Measurements from ENCODE around the gene TIMM44.

TIMM44 gene

DNA sequence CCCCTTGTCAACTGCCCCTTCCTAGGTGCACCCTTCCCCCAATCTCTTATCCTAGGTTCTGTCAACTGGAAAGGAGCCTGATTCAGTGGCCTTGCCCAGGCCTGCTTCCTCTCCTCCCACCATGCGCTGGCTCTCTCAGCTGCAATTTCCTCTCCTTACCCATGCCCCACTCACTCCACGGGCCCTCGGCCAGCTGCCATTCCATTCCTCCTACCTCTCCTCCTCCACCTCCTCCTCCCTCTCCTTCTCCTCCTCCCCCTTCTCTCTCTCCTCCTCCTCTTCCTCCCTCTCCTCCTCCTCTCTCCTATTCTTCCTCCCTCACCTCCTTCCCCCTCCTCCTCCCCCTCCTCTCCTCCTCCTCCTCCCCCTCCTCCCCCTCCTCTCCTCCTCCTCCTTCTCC lies 9.6 kb upstream of the TIMM44 start:
- no peak for DNase-seq (ENCODE audit: low spot score)
- H3K9ac ChIP-seq (ENCODE audit: low read depth, low read length, poor library complexity): no peak overlapping the region
- H2BK12ac ChIP-seq (ENCODE audit: low read length): no peak overlapping the region
- H3K4ac ChIP-seq (ENCODE audit: low read length): no peak overlapping the region
- peaks cover 0 to 2% of the 10 kb centered on the region in 2 donors for H3K4me1 ChIP-seq (ENCODE audit: control insufficient read depth in 2 of 2, insufficient read depth in 1 of 2, low read depth in 1 of 2, low read length in 2 of 2)
- H2BK15ac ChIP-seq (ENCODE audit: low read length): no peak overlapping the region
- no peak overlapping the region for H4K8ac ChIP-seq (ENCODE audit: low read depth, low read length)
- no peak overlapping the region for H2AFZ ChIP-seq (ENCODE audit: low read length)
- peaks cover 1 to 17% of the 10 kb centered on the region in 2 donors for H3K36me3 ChIP-seq (replicated peaks in 1 of 2; ENCODE audit: control insufficient read depth in 2 of 2, insufficient read depth in 2 of 2, low read length in 2 of 2)
- H3K14ac ChIP-seq (ENCODE audit: low read length): no peak overlapping the region
- no peaks in the 10 kb centered on the region for H3K27me3 ChIP-seq (ENCODE audit: control insufficient read depth in 3 of 3, insufficient read depth in 3 of 3, low read depth in 1 of 3, low read length in 3 of 3)
- peak overlapping the region; percentile 2 for H3K18ac ChIP-seq (ENCODE audit: low read length)
- no peak overlapping the region for H2BK120ac ChIP-seq (ENCODE audit: low read depth, low read length)
- no peak overlapping the region for H3K4me2 ChIP-seq (ENCODE audit: insufficient read depth, low read length, poor library complexity, severe bottlenecking)
- WGBS, 2 donors (ENCODE audit: extremely low coverage in 2 of 2, insufficient read length in 2 of 2, insufficient replicate concordance in 1 of 2): no CpG with 5 or more reads among the region's 3 CpGs
- no peaks in the 10 kb centered on the region for H3K9me3 ChIP-seq (replicated peaks in 1 of 2; ENCODE audit: control insufficient read depth in 2 of 2, insufficient read depth in 1 of 2, low read depth in 1 of 2, low read length in 2 of 2)
- H3K79me1 ChIP-seq (ENCODE audit: low read depth, low read length): no peaks in the 10 kb centered on the region
- no peak overlapping the region for H2BK5ac ChIP-seq (ENCODE audit: low read length)
- no peak overlapping the region for H4K91ac ChIP-seq (ENCODE audit: low read depth, low read length, poor library complexity)
- H2AK5ac ChIP-seq (ENCODE audit: low read depth, low read length): peak overlapping the region; percentile 35
- no peak overlapping the region for H3K4me3 ChIP-seq (ENCODE audit: low read length in 2 of 2)
- H3K23ac ChIP-seq (ENCODE audit: low read depth, low read length, poor library complexity): no peak overlapping the region
- H3K27ac ChIP-seq (replicated peaks; ENCODE audit: low read length): no peak overlapping the region

DNA sequence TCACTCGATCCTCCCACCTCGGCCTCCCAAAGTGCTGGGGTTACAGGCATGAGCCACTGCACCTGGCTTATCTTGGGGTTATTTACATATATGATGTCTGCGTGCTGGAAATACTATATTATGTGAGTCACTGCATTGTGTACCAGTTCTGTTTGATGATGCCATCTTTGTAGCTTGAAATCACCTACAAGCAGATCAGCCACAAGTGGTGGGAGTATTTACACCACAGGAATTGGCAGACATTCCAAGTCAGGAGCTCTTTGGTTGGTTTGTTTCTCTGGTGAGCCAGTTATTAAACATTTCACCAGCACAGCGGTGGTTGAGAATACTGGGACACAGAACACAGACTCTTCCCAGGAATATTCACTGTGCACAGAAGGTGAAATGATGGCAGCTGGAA lies 4.5 kb upstream of the TIMM44 start:
- H2AFZ ChIP-seq (ENCODE audit: low read length): no peak overlapping the region
- H2BK15ac ChIP-seq (ENCODE audit: low read length): no peak overlapping the region
- H3K4me2 ChIP-seq (ENCODE audit: insufficient read depth, low read length, poor library complexity, severe bottlenecking): no peak overlapping the region
- DNase-seq (ENCODE audit: low spot score): no peak
- no peak overlapping the region for H4K91ac ChIP-seq (ENCODE audit: low read depth, low read length, poor library complexity)
- no peak overlapping the region for H3K18ac ChIP-seq (ENCODE audit: low read length)
- peaks cover 0 to 2% of the 10 kb centered on the region in 2 donors for H3K4me1 ChIP-seq (ENCODE audit: control insufficient read depth in 2 of 2, insufficient read depth in 1 of 2, low read depth in 1 of 2, low read length in 2 of 2)
- H3K79me1 ChIP-seq (ENCODE audit: low read depth, low read length): no peaks in the 10 kb centered on the region
- H2AK5ac ChIP-seq (ENCODE audit: low read depth, low read length): no peak overlapping the region
- no peak overlapping the region for H3K4me3 ChIP-seq (ENCODE audit: low read length in 2 of 2)
- H3K9me3 ChIP-seq (replicated peaks in 1 of 2; ENCODE audit: control insufficient read depth in 2 of 2, insufficient read depth in 1 of 2, low read depth in 1 of 2, low read length in 2 of 2): no peaks in the 10 kb centered on the region
- H2BK5ac ChIP-seq (ENCODE audit: low read length): no peak overlapping the region
- H2BK12ac ChIP-seq (ENCODE audit: low read length): no peak overlapping the region
- H3K4ac ChIP-seq (ENCODE audit: low read length): no peak overlapping the region
- no peak overlapping the region for H2BK120ac ChIP-seq (ENCODE audit: low read depth, low read length)
- H3K27me3 ChIP-seq (ENCODE audit: control insufficient read depth in 3 of 3, insufficient read depth in 3 of 3, low read depth in 1 of 3, low read length in 3 of 3): no peaks in the 10 kb centered on the region
- no peak overlapping the region for H3K27ac ChIP-seq (replicated peaks; ENCODE audit: low read length)
- H3K9ac ChIP-seq (ENCODE audit: low read depth, low read length, poor library complexity): no peak overlapping the region
- no peak overlapping the region for H3K23ac ChIP-seq (ENCODE audit: low read depth, low read length, poor library complexity)
- WGBS, 2 donors (ENCODE audit: extremely low coverage in 2 of 2, insufficient read length in 2 of 2, insufficient replicate concordance in 1 of 2): no CpG with 5 or more reads among the region's 4 CpGs
- peaks cover 0 to 5% of the 10 kb centered on the region in 2 donors for H3K36me3 ChIP-seq (replicated peaks in 1 of 2; ENCODE audit: control insufficient read depth in 2 of 2, insufficient read depth in 2 of 2, low read length in 2 of 2)
- no peak overlapping the region for H4K8ac ChIP-seq (ENCODE audit: low read depth, low read length)
- H3K14ac ChIP-seq (ENCODE audit: low read length): no peak overlapping the region

DNA sequence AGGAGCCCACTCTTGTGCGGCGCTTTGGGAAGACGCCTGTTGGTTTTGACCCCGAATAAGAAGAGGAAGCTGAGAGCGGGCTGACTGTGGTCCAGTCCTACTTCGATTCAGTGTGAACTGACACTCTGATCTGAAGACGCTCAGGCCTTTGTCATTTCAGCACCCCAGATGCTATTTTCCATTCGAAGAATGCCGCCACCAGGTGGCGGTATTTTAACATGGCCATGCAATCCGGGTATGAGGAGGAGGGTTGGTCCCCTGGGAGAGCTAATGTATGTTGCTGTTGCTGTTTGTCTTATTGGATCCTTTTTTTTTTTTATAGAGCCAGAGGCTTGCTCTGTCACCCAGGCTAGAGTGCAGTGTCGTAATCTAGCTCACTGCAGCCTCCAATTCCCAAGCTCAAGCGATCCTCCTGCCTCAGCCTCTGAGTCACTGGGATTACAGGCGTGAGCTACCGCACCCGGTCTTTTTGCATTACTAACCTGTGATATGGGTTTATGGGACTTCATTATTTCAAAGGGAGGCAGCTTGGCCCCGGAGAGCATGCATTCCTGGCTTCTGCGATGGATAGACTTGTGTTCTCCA lies 803 bp upstream of the TIMM44 start:
- Histone ChIP-seq H3K4me1 (ENCODE audit: control insufficient read depth in 2 of 2, insufficient read depth in 1 of 2, low read depth in 1 of 2, low read length in 2 of 2) (peaks cover 0 to 3% of the 10 kb centered on the region in 2 donors), H2BK5ac (ENCODE audit: low read length) (no peak overlapping the region), H4K91ac (ENCODE audit: low read depth, low read length, poor library complexity) (no peak overlapping the region), H3K14ac (ENCODE audit: low read length) (no peak overlapping the region), H2AFZ (ENCODE audit: low read length) (peak overlapping the region; percentile 93), H3K27me3 (ENCODE audit: control insufficient read depth in 3 of 3, insufficient read depth in 3 of 3, low read depth in 1 of 3, low read length in 3 of 3) (no peaks in the 10 kb centered on the region), H3K36me3 (replicated peaks in 1 of 2; ENCODE audit: control insufficient read depth in 2 of 2, insufficient read depth in 2 of 2, low read length in 2 of 2) (peaks cover 15 to 34% of the 10 kb centered on the region in 2 donors), H3K18ac (ENCODE audit: low read length) (no peak overlapping the region), H2BK12ac (ENCODE audit: low read length) (no peak overlapping the region), H3K23ac (ENCODE audit: low read depth, low read length, poor library complexity) (no peak overlapping the region), H3K9ac (ENCODE audit: low read depth, low read length, poor library complexity) (peak overlapping the region; percentile 27), H2BK120ac (ENCODE audit: low read depth, low read length) (peak overlapping the region; percentile 29), H3K4me2 (ENCODE audit: insufficient read depth, low read length, poor library complexity, severe bottlenecking) (peak overlapping the region; percentile 72), H3K79me1 (ENCODE audit: low read depth, low read length) (peaks cover 7% of the 10 kb centered on the region), H3K4ac (ENCODE audit: low read length) (no peak overlapping the region), H3K27ac (replicated peaks; ENCODE audit: low read length) (peak overlapping the region; percentile 18), H2BK15ac (ENCODE audit: low read length) (peak overlapping the region; percentile 21), H2AK5ac (ENCODE audit: low read depth, low read length) (no peak overlapping the region), H3K4me3 (ENCODE audit: low read length in 2 of 2) (peak overlapping the region; percentile 84 to 92), H3K9me3 (replicated peaks in 1 of 2; ENCODE audit: control insufficient read depth in 2 of 2, insufficient read depth in 1 of 2, low read depth in 1 of 2, low read length in 2 of 2) (no peaks in the 10 kb centered on the region), H4K8ac (ENCODE audit: low read depth, low read length) (no peak overlapping the region)
- peak; percentile 89 for DNase-seq (ENCODE audit: low spot score)
- no CpG with 5 or more reads among the region's 18 CpGs for WGBS, 2 donors (ENCODE audit: extremely low coverage in 2 of 2, insufficient read length in 2 of 2, insufficient replicate concordance in 1 of 2)

DNA sequence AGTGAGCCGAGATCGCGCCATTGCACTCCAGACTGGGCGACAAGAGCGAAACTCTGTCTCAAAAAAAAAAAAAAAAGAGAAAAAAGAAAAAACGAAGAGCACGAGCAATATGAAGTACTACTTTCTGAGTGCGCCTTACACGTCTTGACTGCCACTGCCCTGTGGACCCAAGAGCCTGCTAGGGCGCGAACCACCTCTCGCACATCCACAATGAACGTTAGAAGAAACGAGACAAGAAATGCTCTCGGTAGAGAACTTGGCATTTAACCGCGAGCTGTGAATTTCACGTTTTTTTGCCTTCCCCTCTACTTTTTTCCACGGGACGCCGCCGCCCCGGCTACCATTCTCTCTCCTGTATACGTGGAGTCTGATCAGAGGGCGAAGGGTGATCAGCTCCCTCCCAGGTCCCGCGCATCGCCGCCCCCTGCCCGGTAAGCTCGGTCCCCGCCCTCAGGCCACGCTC lies 454 bp downstream of the TIMM44 start:
- H3K14ac ChIP-seq (ENCODE audit: low read length): no peak overlapping the region
- H4K91ac ChIP-seq (ENCODE audit: low read depth, low read length, poor library complexity): no peak overlapping the region
- peak overlapping the region; percentile 83 for H2BK15ac ChIP-seq (ENCODE audit: low read length)
- peaks cover 7% of the 10 kb centered on the region for H3K79me1 ChIP-seq (ENCODE audit: low read depth, low read length)
- H3K23ac ChIP-seq (ENCODE audit: low read depth, low read length, poor library complexity): peak overlapping the region; percentile 73
- peak overlapping the region; percentile 93 for H3K4me2 ChIP-seq (ENCODE audit: insufficient read depth, low read length, poor library complexity, severe bottlenecking)
- H3K4ac ChIP-seq (ENCODE audit: low read length): peak overlapping the region; percentile 84
- H3K4me3 ChIP-seq (ENCODE audit: low read length in 2 of 2): peak overlapping the region; percentile 92 to 93
- no peak for DNase-seq (ENCODE audit: low spot score)
- H2BK120ac ChIP-seq (ENCODE audit: low read depth, low read length): no peak overlapping the region
- H3K9ac ChIP-seq (ENCODE audit: low read depth, low read length, poor library complexity): peak overlapping the region; percentile 87
- H2AK5ac ChIP-seq (ENCODE audit: low read depth, low read length): peak overlapping the region; percentile 97
- WGBS, 2 donors (ENCODE audit: extremely low coverage in 2 of 2, insufficient read length in 2 of 2, insufficient replicate concordance in 1 of 2): no CpG with 5 or more reads among the region's 33 CpGs
- no peaks in the 10 kb centered on the region for H3K27me3 ChIP-seq (ENCODE audit: control insufficient read depth in 3 of 3, insufficient read depth in 3 of 3, low read depth in 1 of 3, low read length in 3 of 3)
- peak overlapping the region; percentile 80 for H3K27ac ChIP-seq (replicated peaks; ENCODE audit: low read length)
- no peak overlapping the region for H2BK12ac ChIP-seq (ENCODE audit: low read length)
- H3K36me3 ChIP-seq (replicated peaks in 1 of 2; ENCODE audit: control insufficient read depth in 2 of 2, insufficient read depth in 2 of 2, low read length in 2 of 2): peaks cover 18 to 42% of the 10 kb centered on the region in 2 donors
- peaks cover 0 to 3% of the 10 kb centered on the region in 2 donors for H3K4me1 ChIP-seq (ENCODE audit: control insufficient read depth in 2 of 2, insufficient read depth in 1 of 2, low read depth in 1 of 2, low read length in 2 of 2)
- no peaks in the 10 kb centered on the region for H3K9me3 ChIP-seq (replicated peaks in 1 of 2; ENCODE audit: control insufficient read depth in 2 of 2, insufficient read depth in 1 of 2, low read depth in 1 of 2, low read length in 2 of 2)
- H2BK5ac ChIP-seq (ENCODE audit: low read length): peak overlapping the region; percentile 60
- peak overlapping the region; percentile 95 for H3K18ac ChIP-seq (ENCODE audit: low read length)
- peak overlapping the region; percentile 93 for H2AFZ ChIP-seq (ENCODE audit: low read length)
- H4K8ac ChIP-seq (ENCODE audit: low read depth, low read length): peak overlapping the region; percentile 52

Data from neuronal stem cell (in vitro differentiated cells).